HG02981 (cell line): ENCODE results near the gene NEK10.
"Not testable (repeated sequence)": the region's sequence is repeated elsewhere in the genome, so short reads cannot be mapped to it uniquely, and the experiment has no call there.

Experiments used
- ATAC-seq: cut with Tn5 transposase; IDR thresholded peaks from one replicate; pipeline ENCODE4 v1.9.1; 2021; ENCODE audit warnings: mild to moderate bottlenecking, moderate library complexity; ENCODE audit not compliant: unreplicated experiment

Gene NEK10, protein sequence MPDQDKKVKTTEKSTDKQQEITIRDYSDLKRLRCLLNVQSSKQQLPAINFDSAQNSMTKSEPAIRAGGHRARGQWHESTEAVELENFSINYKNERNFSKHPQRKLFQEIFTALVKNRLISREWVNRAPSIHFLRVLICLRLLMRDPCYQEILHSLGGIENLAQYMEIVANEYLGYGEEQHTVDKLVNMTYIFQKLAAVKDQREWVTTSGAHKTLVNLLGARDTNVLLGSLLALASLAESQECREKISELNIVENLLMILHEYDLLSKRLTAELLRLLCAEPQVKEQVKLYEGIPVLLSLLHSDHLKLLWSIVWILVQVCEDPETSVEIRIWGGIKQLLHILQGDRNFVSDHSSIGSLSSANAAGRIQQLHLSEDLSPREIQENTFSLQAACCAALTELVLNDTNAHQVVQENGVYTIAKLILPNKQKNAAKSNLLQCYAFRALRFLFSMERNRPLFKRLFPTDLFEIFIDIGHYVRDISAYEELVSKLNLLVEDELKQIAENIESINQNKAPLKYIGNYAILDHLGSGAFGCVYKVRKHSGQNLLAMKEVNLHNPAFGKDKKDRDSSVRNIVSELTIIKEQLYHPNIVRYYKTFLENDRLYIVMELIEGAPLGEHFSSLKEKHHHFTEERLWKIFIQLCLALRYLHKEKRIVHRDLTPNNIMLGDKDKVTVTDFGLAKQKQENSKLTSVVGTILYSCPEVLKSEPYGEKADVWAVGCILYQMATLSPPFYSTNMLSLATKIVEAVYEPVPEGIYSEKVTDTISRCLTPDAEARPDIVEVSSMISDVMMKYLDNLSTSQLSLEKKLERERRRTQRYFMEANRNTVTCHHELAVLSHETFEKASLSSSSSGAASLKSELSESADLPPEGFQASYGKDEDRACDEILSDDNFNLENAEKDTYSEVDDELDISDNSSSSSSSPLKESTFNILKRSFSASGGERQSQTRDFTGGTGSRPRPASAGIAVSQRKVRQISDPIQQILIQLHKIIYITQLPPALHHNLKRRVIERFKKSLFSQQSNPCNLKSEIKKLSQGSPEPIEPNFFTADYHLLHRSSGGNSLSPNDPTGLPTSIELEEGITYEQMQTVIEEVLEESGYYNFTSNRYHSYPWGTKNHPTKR

DNA sequence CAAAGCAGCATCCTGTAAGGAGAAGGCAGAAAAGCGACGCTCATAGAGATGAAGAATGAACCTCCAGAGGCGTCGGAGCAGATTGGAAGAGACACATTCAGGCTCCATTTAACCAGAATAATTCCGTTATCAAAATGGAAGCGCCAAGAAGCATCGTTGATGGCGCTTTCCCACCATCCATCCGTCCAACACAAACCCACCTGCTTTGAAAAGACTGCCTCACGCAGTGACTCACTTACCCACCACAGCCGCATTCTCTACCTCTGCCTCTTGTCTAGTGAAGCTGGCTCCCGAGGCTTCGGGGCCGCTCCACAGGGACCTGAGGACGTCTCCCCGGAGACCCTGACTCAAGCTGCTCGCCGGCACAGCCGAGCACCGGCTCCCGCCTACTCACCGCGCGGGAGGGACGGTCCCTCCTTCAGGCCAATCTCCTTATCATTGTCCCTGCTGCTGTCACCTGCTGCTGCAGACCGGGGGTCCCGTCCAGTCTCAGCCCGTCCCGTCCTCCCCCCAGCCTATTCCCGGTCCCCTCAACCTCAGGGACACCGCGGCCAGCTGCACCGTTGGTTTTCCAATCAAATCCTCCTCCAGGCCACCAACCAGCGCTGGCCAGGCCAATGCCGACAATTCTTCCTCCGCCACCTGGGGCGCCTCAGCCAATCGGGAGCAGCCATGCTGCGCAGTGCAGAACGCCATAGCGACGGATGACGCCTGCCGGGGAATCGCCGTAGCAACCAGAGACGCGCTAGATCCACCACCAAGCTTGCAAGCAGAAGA, at the start of gene NEK10:
NEK10 (minus strand) TSS at position 553 of the 777 bp plus-strand sequence. CDS start 16,501 bp downstream, outside the sequence.
- peak; percentile 100 for ATAC-seq

DNA sequence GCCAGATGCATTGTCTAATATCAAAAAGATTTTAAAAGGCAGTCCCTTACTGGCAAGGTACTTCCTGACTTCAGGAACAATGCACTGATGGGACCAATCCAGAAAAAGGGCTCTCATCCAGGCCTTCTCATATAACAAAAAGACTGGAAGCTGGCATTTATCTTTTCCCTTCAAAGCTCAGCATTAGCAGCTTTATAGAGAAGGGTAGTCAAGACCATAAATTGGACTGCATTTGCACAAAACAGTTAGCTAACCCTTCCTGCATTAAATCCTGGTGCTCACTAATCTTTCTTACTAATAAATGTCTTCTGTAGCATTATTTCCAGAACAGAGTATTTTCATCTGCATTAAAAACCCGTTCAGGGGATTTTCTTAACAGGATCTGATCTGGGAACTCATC, 46.0 kb upstream of the NEK10 start:
- ATAC-seq = no peak

DNA sequence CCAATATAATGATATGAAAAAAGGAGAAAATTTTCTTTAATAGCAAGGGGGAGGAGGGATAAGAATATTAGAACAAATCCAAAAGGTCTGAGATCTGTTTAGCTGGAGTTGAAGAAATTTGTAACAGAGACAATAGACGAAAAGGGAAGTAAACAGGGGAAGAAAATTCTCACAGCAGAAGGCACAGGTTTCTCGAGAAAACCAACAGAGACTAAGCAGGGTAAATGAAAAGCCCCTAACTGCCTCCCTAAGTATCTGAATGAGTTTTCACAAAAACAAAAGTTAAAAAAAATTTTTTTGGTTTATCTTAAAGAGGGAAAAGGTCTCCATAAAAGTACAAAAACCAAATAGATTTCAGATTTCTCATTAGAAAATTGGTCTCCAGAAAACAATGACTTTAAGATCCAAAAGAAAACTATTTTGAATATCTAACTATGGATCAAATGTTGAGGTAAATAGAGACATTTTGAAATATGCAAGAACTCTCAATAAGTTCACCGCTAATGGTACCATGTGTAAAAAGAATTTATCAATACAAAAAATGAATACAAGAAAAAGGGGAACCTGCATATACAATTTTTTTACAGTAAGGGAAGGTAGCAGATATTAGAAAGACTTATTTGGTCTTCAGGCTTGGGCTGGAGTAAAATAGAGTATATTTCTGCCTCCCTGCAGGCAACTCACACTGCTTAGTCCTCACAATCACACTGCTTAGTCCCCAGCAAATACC, 23.9 kb upstream of the NEK10 start:
- ATAC-seq = no peak

DNA sequence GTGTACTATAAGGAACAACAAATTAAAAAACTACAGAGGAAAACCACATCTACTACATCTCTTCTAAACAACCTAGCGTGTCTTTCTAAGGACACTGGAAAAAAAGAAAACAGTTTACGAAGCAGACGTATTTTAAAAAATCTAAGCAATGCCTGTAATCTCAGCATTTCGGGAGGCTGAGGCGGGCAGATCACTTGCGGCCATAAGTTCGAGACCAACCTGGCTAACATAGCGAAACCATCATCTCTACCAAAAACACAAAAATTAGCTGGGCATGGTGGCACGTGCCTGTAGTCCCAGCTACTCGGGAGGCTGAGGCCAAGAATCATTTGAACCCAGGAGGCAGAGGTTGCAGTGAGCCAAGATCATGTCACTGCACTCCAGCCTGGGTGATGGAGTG, 23.2 kb upstream of the NEK10 start:
- ATAC-seq = not testable (repeated sequence)

DNA sequence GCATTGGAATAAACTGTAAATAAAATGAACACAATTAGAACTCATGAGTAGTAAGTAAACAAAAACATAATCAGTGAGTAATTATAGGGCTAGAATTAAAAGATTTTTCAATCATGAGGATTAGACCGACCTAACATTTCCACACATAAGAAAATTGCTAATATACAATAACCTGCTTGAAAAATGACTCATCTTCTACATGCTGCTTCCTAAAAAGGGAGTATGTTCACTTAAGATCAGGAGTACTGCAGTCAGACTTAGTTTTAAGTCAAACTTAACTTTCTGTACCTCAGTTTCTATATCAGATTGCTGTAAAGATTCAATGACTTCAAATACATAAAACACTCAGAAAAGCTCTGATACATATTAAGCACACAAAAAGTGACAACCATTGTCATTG, 22.6 kb upstream of the NEK10 start:
- no peak for ATAC-seq

DNA sequence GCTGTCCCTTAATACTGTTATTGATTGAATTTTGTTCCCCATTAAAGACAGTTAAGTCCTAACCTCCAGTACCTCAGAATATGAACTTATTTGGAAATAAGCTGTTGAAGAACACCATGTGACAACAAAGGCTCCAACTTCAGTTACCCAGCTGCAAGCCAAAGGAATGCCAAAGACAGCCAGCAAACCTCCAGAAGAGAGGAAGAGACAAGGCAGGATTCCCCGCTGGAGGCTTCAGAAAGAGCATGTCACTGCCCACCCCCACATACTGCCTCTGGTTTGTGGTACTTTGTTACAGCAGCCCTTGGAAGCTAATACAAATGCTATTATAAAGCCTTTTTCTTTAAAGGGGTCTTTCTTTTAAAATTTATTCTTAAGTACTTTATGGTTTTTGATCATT, 18.4 kb upstream of the NEK10 start:
- no peak for ATAC-seq

DNA sequence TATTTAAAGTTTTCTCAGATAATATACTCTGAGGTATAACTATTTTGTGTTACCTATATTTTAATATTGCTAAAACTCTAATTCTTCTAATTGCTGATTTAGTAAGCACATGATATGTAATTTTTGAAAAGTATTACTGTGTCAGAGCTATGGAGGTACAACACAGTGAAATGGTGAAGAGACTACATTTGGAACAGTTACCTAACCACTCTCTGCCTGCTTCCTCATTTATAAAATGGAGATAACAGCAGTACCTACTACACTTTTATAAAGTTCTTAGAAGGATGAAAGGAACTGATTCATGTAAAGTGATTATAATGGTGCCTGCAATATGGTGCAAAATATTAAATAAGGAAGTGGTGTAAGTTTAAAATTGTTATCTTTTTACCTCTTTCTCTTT, 16.3 kb upstream of the NEK10 start:
- ATAC-seq = no peak

DNA sequence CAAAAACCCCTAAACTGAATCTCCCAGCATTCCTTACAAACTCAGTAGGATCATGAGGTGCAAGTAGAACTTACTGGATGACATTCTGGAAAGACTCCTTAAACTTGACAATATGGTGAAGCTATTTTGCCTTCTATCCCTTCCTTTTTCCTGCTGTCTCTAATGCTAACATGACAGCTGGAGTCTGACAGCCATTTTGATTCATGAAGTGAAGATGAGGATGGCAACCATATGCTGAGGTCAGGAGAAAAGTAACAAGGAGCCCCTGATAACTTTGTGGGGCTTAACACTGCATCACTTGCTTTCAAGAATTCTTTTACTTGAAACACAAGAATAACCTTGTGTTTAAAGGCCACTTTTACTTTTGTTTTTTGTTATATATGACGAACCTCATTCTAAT, 15.0 kb upstream of the NEK10 start:
- ATAC-seq = no peak

DNA sequence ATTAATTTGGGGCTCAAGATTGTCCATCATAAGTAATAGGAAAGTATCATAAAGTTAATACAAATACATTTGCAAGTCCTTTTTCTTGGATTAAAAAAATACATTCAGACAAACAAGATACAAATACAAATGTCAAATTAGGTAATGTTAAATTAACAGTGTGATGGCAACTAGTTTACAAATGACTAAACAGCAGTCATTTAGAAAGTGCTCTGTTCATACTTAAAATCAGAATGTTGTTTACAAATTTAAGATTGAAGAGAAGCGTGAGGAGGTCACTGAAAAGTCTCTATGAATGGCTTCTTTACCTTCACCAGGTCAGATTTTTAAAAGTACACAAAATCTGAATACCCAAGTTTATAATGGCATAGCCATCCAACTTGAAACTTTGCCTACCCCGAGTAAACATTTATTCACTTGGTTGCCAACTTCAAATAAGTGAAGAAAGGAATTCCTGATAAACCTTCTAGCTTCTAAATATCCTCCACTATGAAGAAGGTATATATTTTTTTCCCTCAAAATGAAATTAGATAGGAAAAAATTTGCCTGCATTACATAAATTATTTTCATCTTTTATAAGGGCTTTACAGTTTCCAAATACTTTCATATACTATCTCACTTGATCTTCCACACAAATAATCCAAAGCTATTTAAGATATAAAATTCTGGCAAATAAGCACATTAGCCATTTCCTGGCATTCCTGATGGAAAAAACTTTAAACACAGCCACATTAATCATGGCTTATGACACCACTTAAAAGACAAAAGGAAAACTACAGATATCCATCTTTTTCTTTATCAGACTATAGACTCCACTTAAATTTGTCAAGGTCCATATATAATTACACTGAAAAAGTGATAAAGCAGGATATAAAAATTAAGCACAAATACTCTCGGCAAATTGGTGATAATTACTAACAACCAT, 11.5 kb upstream of the NEK10 start:
- ATAC-seq = no peak

DNA sequence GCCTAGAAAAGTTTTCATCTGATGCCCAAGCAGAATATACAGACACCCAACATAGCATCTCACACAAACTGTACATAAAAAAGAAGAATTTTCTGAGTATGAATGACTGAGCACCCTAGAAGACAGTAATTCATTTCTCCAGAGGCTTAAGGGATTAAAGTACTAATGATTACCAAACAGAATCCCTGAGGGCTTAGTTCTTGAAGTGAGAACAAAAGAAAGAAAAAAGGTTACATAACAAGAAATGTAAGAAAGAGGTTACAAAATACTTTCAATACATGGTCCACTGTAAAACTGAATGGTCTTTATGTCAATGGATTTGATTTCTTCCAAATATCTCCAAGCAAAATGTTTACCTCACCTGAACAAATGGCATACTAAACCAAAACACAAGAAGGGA, 9.1 kb upstream of the NEK10 start:
- ATAC-seq = no peak

DNA sequence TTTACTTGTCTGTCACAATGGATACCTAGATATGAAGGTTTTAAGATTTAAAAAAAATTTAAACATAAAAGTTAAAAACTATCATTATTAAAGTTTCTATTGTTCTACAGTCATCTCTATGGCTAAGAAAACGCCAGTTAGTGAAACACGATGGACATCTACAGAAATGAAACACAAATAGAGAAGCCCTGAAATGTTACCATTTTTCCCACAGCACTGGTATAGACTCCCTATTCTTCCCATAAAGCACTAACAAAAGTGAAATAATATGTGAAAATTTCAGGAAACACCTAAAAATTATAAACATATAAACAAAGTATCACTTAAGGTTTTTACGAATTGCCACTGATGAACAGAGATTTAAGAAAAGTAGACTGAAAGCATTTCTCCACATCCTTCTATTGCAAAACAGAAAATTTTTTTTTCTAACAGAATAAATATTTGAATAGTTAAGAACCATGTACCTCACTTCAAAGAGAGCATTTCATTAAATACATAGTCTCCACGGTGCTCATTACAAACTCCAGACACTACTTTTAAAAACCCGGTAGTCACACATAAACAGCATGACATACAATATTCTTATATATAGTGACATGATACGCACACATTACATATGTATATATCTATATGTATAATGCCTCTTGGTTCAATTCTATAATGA, 7.1 kb upstream of the NEK10 start:
- no peak for ATAC-seq

DNA sequence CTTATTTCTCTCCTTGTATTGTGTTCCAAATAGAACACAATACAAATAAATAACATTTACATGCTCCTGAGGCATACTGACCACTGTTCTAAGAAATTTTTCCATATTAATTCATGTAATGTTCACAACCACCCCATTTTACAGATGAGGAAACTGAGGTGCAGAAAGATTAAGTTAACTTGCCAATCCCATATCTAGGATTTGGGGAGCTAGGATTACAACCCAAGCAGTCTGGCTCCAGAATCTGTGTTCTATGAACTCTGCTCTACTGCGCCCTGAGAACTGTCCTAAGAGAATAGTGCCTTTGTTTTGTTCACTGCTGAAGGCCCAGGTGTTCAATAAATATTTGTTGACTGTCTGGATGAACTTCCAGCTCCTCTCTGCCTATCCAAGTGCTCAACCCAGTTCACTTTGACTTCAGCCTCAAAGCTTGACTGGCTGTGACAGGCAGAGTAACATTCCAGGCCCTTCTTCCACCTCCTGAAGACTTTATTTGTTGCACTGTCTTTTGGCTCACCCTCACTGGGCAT, 3.1 kb downstream of the NEK10 start:
- ATAC-seq = no peak

DNA sequence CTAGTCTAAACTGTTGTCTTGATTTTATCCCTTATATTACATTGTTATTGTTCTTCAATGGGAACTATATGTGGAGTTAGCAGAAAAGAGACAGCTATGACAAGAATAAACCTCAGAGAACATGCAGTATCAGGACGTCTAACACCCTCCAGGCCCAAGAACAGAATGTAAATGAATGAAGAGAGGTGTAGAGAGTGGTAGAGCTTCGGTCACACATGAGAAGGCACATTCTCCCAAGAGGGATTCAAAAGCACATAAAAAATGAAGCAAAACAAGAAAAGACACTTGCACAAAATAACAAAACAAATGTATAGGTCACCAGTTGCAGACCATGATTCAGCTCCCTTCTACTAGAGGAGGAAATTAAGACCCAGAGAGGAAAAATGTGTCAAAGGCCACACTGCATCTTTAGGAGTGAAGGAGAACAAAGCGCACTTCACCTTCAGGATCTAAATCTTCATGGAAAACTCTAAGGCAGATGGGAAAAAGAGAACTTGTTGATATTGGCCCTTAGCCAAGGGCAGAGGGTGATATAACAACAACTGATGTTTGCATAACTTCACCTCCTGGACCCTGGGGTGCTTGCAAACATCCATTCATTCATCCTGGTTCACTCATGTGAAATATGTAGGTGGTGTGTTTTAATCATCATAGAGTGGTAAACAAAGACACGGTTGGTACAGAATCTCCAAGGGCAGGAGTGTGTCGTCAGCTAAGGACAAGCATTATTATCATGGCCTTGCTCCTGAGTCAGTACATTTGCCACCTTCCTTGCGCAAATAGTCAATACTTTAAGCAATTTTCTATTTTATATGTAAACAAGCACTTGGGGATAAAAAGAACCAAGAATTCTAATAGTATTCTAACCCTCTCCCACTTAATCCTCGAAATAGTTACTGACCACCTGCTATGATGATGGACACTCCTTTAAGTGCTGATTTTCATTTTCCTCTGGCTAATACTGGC, 8.8 kb downstream of the NEK10 start:
- ATAC-seq = peak; percentile 43

DNA sequence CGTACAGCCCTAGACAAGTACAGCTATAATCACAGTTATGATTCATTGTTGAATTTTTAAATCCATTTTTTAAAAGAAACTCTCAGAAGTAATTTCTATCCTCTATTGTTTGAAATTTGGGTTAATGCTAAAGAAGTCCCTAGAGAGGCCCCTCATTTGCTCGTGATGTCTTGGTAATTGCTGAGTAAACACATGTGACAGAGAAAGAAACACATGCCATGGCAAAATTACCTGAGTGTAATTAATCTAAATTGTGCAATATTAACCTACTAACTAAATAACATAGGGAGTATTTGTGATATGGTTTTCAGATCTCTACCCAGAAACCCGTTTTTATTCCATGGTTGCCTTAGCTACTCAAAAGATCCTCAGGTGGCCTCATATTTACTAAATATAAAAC, 10.8 kb downstream of the NEK10 start:
- no peak for ATAC-seq

DNA sequence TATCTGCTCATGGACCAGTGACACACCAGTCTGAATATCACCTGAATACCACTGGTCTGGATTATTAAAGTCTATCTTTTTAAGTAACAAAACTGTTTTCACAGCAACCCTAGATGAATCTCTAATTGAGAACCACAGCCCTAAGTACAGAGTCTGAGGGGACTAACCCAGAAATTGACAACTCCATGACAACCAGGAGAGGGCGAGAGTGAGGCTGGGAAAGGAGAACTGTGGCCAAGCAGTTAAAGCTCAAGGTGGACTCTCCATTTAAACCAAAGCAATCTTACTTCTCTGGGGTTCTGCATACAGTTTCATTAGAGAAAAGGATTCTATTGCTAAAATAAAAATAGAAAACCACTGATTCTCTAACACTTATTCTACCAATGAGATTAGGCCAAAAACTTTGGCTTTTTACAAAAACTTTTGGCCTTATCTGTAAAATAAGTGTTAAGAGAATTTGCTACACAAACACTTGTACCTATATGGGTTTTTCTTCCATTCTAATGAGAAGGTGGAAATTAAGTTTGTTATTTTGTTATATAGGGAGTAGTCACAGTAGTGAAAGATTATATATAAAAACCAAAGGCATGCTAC, 11.4 kb downstream of the NEK10 start:
- peak; percentile 85 for ATAC-seq

DNA sequence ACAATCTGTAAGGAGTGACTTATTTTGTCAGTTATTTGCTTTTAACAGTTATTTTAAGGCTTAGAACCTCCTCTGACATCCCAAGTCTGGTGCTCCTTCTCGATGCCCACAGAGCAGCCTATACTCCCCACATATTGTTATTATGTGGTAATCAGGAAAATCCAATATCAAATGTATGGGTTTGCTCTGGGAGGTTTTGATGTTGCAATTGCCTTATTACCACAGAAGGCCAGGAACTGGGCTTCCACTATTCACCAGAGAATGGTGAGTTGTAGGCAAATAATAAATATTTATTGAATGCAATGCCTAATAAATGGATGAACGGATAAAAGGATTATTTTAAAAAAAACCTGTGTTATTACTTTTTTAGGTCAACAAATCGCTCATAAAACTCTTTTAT, 12.2 kb downstream of the NEK10 start:
- no peak for ATAC-seq
